Measurements from ENCODE around the gene SYCN.

The SYCN gene

GRCh38 chr19:39183104-39183503 is 21.0 kb downstream of the SYCN start:
- no peak for DNase-seq (ENCODE audit: low spot score)
- in situ Hi-C loops (cut with MboI; ENCODE audit: low sequenced_read_pairs, unreplicated experiment): no loop called here
- no peak for TF ChIP-seq CTCF (IDR thresholded peaks at IDR 0.05; ENCODE audit: borderline replicate concordance, control extremely low read depth, extremely low read depth, insufficient read depth, missing control alignments)

DNA sequence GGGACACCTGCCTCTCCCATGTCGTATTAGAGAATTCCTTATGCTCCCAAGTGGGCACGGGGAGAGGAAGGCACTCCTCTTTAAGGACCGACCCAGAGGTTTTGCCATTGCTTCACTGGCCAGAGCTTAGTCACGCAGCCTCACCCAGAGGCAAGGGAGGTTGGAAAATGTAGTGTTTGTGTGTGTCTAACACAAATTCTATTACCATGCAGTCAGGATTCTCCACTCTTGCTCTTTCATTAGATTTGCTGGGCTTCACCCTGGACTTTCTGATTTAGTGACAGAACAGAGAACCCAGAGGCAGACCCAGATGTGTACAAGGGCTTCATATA is 21.9 kb downstream of the SYCN start:
- in situ Hi-C loops (cut with MboI; ENCODE audit: low sequenced_read_pairs, unreplicated experiment): no loop called here
- no peak for DNase-seq (ENCODE audit: low spot score)
- no peak for TF ChIP-seq CTCF (IDR thresholded peaks at IDR 0.05; ENCODE audit: borderline replicate concordance, control extremely low read depth, extremely low read depth, insufficient read depth, missing control alignments)

DNA sequence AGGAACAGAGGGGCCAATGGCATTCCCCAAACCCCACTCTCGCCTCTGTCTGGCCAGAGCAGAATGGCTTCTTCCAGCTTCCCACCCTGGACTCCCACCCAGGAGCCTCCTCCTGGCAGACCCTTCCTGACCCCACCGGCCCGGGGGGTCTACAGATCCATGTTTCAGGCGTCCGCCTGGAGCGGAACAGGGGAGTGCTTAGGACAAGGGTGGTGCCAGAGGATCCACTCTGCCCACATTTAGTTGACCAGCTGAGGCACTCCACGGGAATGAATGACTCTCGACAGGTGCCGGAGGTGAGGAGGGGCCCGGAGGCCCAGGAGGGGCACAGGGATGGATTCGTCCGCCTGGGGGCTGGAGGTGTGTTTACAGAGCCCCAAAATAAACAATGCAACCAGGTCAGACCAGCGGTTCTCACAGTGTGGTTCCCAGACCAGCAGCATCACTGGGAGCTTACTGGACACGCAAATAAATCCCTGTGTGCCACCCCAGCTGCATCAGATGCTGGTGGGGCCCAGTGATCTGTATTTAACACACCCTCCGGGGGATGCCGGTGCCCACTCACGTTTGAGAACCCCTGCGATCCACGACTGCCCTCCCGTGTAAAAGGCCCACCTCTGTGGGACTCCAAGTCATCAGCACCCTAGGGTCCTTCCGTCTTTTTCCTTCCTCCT is 22.4 kb downstream of the SYCN start:
- TF ChIP-seq CTCF (IDR thresholded peaks at IDR 0.05; ENCODE audit: borderline replicate concordance, control extremely low read depth, extremely low read depth, insufficient read depth, missing control alignments): no peak
- no peak for DNase-seq (ENCODE audit: low spot score)
- in situ Hi-C loops (cut with MboI; ENCODE audit: low sequenced_read_pairs, unreplicated experiment): no loop called here

- TF ChIP-seq CTCF (IDR thresholded peaks at IDR 0.05; ENCODE audit: borderline replicate concordance, control extremely low read depth, extremely low read depth, insufficient read depth, missing control alignments): no peak
- no peak for DNase-seq (ENCODE audit: low spot score)
- in situ Hi-C loops (cut with MboI; ENCODE audit: low sequenced_read_pairs, unreplicated experiment): no loop called here
Measured at GRCh38 chr19:39180749-39181148, 23.3 kb downstream of the SYCN start.

DNA sequence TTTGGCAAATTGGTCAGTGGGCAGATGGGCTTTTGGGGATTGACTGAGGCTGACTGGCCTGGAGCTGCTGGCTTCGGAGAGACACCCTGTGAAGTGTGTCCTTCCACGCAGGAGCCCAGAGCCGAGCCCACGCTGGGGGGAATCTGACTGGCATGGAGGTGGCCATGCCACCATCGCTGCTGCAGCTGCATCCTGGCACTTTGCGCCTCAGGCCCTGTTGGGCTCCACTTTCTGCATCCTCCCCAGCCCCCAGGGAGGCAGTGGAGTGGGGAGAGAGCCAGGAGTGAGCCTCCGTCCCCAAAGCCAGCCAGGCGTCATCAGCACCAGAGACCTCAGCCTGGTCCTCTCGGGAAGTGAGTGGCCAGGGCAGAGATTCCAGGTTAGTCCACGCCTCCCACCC is 24.3 kb downstream of the SYCN start:
- no peak for TF ChIP-seq CTCF (IDR thresholded peaks at IDR 0.05; ENCODE audit: borderline replicate concordance, control extremely low read depth, extremely low read depth, insufficient read depth, missing control alignments)
- in situ Hi-C loops (cut with MboI; ENCODE audit: low sequenced_read_pairs, unreplicated experiment): no loop called here
- no peak for DNase-seq (ENCODE audit: low spot score)

GRCh38 chr19:39178296-39179006 is 25.6 kb downstream of the SYCN start:
- in situ Hi-C loops (cut with MboI; ENCODE audit: low sequenced_read_pairs, unreplicated experiment): no loop called here
- TF ChIP-seq CTCF (IDR thresholded peaks at IDR 0.05; ENCODE audit: borderline replicate concordance, control extremely low read depth, extremely low read depth, insufficient read depth, missing control alignments): no peak
- no peak for DNase-seq (ENCODE audit: low spot score)

Data from GM13976 (cell line).